Neuronal stem cell (in vitro differentiated cells): ENCODE results near the gene TAF11L11.

Source experiments
- DNase-seq: peaks from one replicate; pipeline ENCODE4 v3.0.0-alpha.2; 2013; ENCODE audit warnings: low spot score
- H2AFZ ChIP-seq: one replicate; pipeline ENCODE4 v1.6.1; 2013; ENCODE audit warnings: mild to moderate bottlenecking, low read length, inconsistent platforms
- H2AK5ac ChIP-seq: 2 replicates; pipeline ENCODE4 v1.6.1; 2013; ENCODE audit warnings: low read depth, mild to moderate bottlenecking, inconsistent platforms, low read length, moderate library complexity, mixed read lengths
- H2BK120ac ChIP-seq: 2 replicates; pipeline ENCODE4 v1.6.1; 2013; ENCODE audit warnings: low read depth, mild to moderate bottlenecking, inconsistent platforms, low read length, moderate library complexity, mixed read lengths
- H2BK12ac ChIP-seq: one replicate; pipeline ENCODE4 v1.6.1; 2013; ENCODE audit warnings: low read length, inconsistent platforms
- H2BK15ac ChIP-seq: 2 replicates; pipeline ENCODE4 v1.6.1; 2013; ENCODE audit warnings: mild to moderate bottlenecking, low read length, inconsistent platforms, mixed read lengths
- H2BK5ac ChIP-seq: one replicate; pipeline ENCODE4 v1.6.1; 2013; ENCODE audit warnings: inconsistent platforms, mild to moderate bottlenecking, low read length, moderate library complexity
- H3K14ac ChIP-seq: one replicate; pipeline ENCODE4 v1.6.1; 2013; ENCODE audit warnings: low read length, inconsistent platforms
- H3K18ac ChIP-seq: 2 replicates; pipeline ENCODE4 v1.6.1; 2013; ENCODE audit warnings: low read length, inconsistent platforms
- H3K23ac ChIP-seq: 2 replicates; pipeline ENCODE4 v1.6.1; 2013; ENCODE audit warnings: low read depth, mild to moderate bottlenecking, mixed read lengths, low read length, inconsistent platforms; ENCODE audit not compliant: poor library complexity
- H3K27ac ChIP-seq: replicated peaks from 3 replicates; pipeline ENCODE4 v1.5.1; 2013; ENCODE audit warnings: low read length, inconsistent platforms
- H3K27me3 ChIP-seq, 3 experiments: 2 replicates each; pipeline ENCODE4 v1.6.1; 2013; ENCODE audit warnings: low read length in 3 of 3, mild to moderate bottlenecking in 2 of 3, inconsistent platforms in 1 of 3, low read depth in 1 of 3, mixed read lengths in 1 of 3, moderate library complexity in 1 of 3; ENCODE audit not compliant: control insufficient read depth in 3 of 3, insufficient read depth in 3 of 3
- H3K36me3 ChIP-seq, 2 donors: replicated peaks in 1 of 2; 2 replicates each; pipeline ENCODE4 v1.6.1; 2013; ENCODE audit warnings: low read length in 2 of 2; ENCODE audit not compliant: control insufficient read depth in 2 of 2, insufficient read depth in 2 of 2
- H3K4ac ChIP-seq: 2 replicates; pipeline ENCODE4 v1.6.1; 2013; ENCODE audit warnings: inconsistent platforms, mild to moderate bottlenecking, low read length, moderate library complexity
- H3K4me1 ChIP-seq, 2 donors: 1 replicate in 1 of 2; 2 replicates in 1 of 2; pipeline ENCODE4 v1.6.1; 2013; ENCODE audit warnings: low read length in 2 of 2, low read depth in 1 of 2; ENCODE audit not compliant: control insufficient read depth in 2 of 2, insufficient read depth in 1 of 2
- H3K4me2 ChIP-seq: one replicate; pipeline ENCODE4 v1.6.1; 2013; ENCODE audit warnings: mild to moderate bottlenecking, low read length, inconsistent platforms; ENCODE audit not compliant: insufficient read depth, poor library complexity, severe bottlenecking
- H3K4me3 ChIP-seq, 2 donors: 2 replicates each; pipeline ENCODE4 v1.5.1; 2013; ENCODE audit warnings: low read length in 2 of 2, mild to moderate bottlenecking in 2 of 2, inconsistent platforms in 1 of 2, moderate library complexity in 1 of 2
- H3K79me1 ChIP-seq: one replicate; pipeline ENCODE4 v1.6.1; 2013; ENCODE audit warnings: low read depth, mild to moderate bottlenecking, inconsistent platforms, low read length, moderate library complexity
- H3K9ac ChIP-seq: one replicate; pipeline ENCODE4 v1.6.1; 2013; ENCODE audit warnings: mild to moderate bottlenecking, low read depth, low read length, inconsistent platforms; ENCODE audit not compliant: poor library complexity
- H3K9me3 ChIP-seq, 2 donors: replicated peaks in 1 of 2; 2 replicates each; pipeline versions ENCODE3 to v1.6.1; 2013; ENCODE audit warnings: low read length in 2 of 2, mild to moderate bottlenecking in 2 of 2, inconsistent platforms in 1 of 2, low read depth in 1 of 2, mixed read lengths in 1 of 2, moderate library complexity in 1 of 2; ENCODE audit not compliant: control insufficient read depth in 2 of 2, insufficient read depth in 1 of 2
- H4K8ac ChIP-seq: one replicate; pipeline ENCODE4 v1.6.1; 2013; ENCODE audit warnings: low read depth, mild to moderate bottlenecking, inconsistent platforms, low read length, moderate library complexity
- H4K91ac ChIP-seq: one replicate; pipeline ENCODE4 v1.6.1; 2013; ENCODE audit warnings: low read length, low read depth, mild to moderate bottlenecking, inconsistent platforms; ENCODE audit not compliant: poor library complexity
- WGBS, 2 donors: extraction: QIAGEN DNeasy Blood & Tissue Kit; methylation state at CpG; one replicate each; pipeline ENCODE4 v1.1.7; 2013; ENCODE audit warnings: missing lambda C conversion rate in 2 of 2, mixed read lengths in 1 of 2; ENCODE audit not compliant: insufficient read length in 2 of 2, insufficient replicate concordance in 1 of 2; ENCODE audit errors: extremely low coverage in 2 of 2; 5-methylcytosine and 5-hydroxymethylcytosine counted together

The TAF11L11 gene

DNA sequence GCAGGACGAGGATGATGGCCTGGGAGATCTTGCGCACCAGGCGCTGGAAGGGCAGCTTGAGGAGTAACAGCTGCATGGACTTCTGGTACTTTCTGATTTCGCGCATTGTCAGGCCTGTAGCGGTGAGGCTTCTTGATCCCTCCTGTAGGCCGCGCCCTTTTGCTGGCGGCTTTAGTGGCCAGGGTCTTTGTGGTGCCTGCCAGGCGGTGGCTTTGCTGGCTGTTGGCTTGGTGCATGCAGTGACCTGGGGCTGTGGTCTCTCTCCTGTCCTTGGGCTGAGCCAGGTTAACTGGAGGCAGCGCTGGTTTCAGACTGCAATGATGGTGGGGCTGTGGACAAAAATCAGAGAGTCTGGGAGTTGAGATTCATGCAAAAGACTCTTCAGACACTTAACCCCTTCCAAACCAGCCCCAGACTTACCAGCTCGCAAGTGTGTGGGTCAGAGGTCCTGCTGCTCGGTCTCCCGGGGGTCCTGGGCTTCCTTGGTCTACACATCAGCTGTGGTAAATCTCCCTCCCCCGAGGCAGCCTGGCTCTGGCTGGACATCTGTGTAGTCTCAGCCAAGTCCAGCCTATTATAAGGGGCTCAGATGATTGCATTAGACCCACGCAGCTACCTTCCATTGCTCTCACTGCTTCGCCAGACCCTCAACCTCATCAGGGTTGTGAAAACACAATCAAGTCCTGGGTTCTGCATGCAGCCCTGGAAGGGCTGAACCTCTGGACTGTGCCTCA is 11.1 kb downstream of the TAF11L11 start:
- Histone ChIP-seq H4K91ac (no peak overlapping the region), H3K14ac (no peak overlapping the region), H3K79me1 (no peaks in the 10 kb centered on the region), H3K27ac (no peak overlapping the region), H3K18ac (peak overlapping the region; percentile 71), H3K36me3 (no peaks in the 10 kb centered on the region), H3K9ac (no peak overlapping the region), H2BK12ac (no peak overlapping the region), H3K4me3 (no peak overlapping the region), H4K8ac (no peak overlapping the region), H2BK15ac (no peak overlapping the region), H2AFZ (no peak overlapping the region), H3K9me3 (no peaks in the 10 kb centered on the region), H2AK5ac (no peak overlapping the region), H3K4me2 (no peak overlapping the region), H2BK120ac (no peak overlapping the region), H2BK5ac (no peak overlapping the region), H3K27me3 (no peaks in the 10 kb centered on the region), H3K4me1 (no peaks in the 10 kb centered on the region), H3K4ac (no peak overlapping the region), H3K23ac (no peak overlapping the region)
- DNase-seq = no peak
- WGBS, 2 donors = no CpG with 5 or more reads among the region's 17 CpGs

DNA sequence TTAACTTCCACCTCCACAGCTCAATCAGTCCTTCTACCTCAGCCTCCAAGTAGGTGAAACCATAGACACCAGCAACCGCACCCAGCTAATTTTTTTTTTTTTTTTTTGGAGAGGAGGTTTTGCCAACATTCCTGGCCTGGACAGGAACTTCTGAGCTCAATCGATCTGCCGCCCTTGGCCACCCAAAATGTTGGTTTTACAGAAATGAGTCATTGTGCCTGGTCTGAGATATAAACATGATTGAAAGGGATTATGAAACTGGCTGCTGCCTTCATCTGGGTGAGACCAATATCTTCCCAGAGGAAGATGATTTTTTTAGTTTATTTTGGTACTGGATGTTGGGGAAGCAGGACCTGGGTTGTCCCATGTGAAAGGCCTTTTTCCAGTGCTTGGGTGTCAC is 15.4 kb downstream of the TAF11L11 start:
- Histone ChIP-seq H4K8ac (no peak overlapping the region), H3K4me3 (no peak overlapping the region), H3K9me3 (no peaks in the 10 kb centered on the region), H3K18ac (no peak overlapping the region), H3K36me3 (no peaks in the 10 kb centered on the region), H3K4ac (no peak overlapping the region), H3K9ac (no peak overlapping the region), H2BK15ac (no peak overlapping the region), H2AK5ac (no peak overlapping the region), H3K23ac (no peak overlapping the region), H3K79me1 (no peaks in the 10 kb centered on the region), H3K4me1 (no peaks in the 10 kb centered on the region), H3K27me3 (no peaks in the 10 kb centered on the region), H2AFZ (no peak overlapping the region), H2BK12ac (no peak overlapping the region), H3K4me2 (no peak overlapping the region), H3K14ac (no peak overlapping the region), H4K91ac (no peak overlapping the region), H3K27ac (no peak overlapping the region), H2BK5ac (no peak overlapping the region), H2BK120ac (no peak overlapping the region)
- WGBS, 2 donors = no CpG with 5 or more reads among the region's 3 CpGs
- no peak for DNase-seq

DNA sequence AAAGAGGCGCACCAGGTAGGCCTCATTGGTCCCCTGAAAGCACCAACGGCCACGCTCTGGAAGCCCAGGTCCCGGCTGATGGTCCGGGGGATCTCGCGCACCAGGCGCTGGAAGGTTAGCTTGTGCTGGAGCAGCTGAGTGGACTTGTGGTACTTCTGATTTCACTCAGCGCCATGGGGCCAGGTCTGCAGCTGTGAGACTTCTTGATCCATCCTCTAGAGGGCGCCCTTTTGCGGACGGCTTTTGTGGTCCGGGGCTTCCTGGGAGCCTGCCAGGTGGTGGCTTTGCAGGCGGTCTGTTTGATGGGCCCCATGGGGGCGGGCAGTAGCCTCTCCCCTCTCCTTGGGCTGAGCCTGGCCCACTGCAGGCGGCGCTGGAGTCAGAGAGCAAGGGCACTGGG is 16.6 kb downstream of the TAF11L11 start:
- Histone ChIP-seq H3K9ac (no peak overlapping the region), H3K23ac (no peak overlapping the region), H3K4me2 (no peak overlapping the region), H3K4me3 (peak overlapping the region in 1 of 2 donors; percentile 9), H2BK12ac (no peak overlapping the region), H3K4me1 (no peaks in the 10 kb centered on the region), H3K27me3 (no peaks in the 10 kb centered on the region), H3K4ac (no peak overlapping the region), H3K79me1 (no peaks in the 10 kb centered on the region), H2BK120ac (no peak overlapping the region), H2AK5ac (no peak overlapping the region), H4K8ac (no peak overlapping the region), H3K27ac (no peak overlapping the region), H2BK15ac (no peak overlapping the region), H4K91ac (no peak overlapping the region), H2AFZ (no peak overlapping the region), H2BK5ac (no peak overlapping the region), H3K9me3 (no peaks in the 10 kb centered on the region), H3K18ac (peak overlapping the region; percentile 76), H3K36me3 (no peaks in the 10 kb centered on the region), H3K14ac (no peak overlapping the region)
- no CpG with 5 or more reads among the region's 17 CpGs for WGBS, 2 donors
- DNase-seq = no peak

DNA sequence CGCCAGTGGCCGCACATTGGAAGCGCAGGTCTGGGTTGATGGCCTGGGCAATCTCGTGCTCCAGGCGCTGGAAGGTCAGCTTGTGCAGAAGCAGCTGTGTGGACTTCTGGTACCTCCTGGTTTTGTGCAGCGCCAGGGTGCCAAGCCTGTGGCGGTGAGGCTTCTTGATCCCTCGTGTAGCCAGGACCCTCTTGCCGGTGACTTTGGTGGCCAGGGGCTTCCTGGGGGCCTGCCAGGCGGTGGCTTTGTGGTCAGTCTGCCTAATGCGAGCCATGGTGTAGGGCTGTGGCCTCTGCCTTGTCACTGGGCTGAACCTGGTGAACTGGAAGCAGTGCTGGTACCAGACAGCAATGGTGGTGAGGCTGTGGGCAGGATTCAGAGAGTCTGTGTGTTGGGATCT is 21.7 kb downstream of the TAF11L11 start:
- no peak overlapping the region for H4K8ac ChIP-seq
- no peaks in the 10 kb centered on the region for H3K27me3 ChIP-seq
- no peak overlapping the region for H2AFZ ChIP-seq
- no peaks in the 10 kb centered on the region for H3K9me3 ChIP-seq
- H2BK120ac ChIP-seq = no peak overlapping the region
- no peak overlapping the region for H2AK5ac ChIP-seq
- peak overlapping the region; percentile 72 for H3K18ac ChIP-seq
- no peak overlapping the region for H4K91ac ChIP-seq
- H3K27ac ChIP-seq = no peak overlapping the region
- H3K23ac ChIP-seq = no peak overlapping the region
- no peak for DNase-seq
- no peak overlapping the region for H3K4ac ChIP-seq
- no peak overlapping the region for H3K4me3 ChIP-seq
- H2BK5ac ChIP-seq = no peak overlapping the region
- no peak overlapping the region for H3K4me2 ChIP-seq
- no peak overlapping the region for H3K14ac ChIP-seq
- H3K4me1 ChIP-seq = no peaks in the 10 kb centered on the region
- no peak overlapping the region for H2BK15ac ChIP-seq
- H3K9ac ChIP-seq = no peak overlapping the region
- H3K79me1 ChIP-seq = no peaks in the 10 kb centered on the region
- H2BK12ac ChIP-seq = no peak overlapping the region
- WGBS, 2 donors = no CpG with 5 or more reads among the region's 11 CpGs
- H3K36me3 ChIP-seq = no peaks in the 10 kb centered on the region
